NCI-H187 (cell line): Measurements from ENCODE around the gene TSPAN10.

Experiments used
- DNase-seq, 2 experiments: peaks; one replicate each; lab custom pipeline; 2025; lab: John Stamatoyannopoulos, UW

TSPAN10 gene

GRCh38 chr17:81662002-81662401 lies 25.0 kb downstream of the TSPAN10 start:
- DNase-seq = no peak

- no peak for DNase-seq
These were observed 27.1 kb downstream of the TSPAN10 start for GRCh38 chr17:81664051-81664470.

- DNase-seq = no peak
These were observed 28.5 kb downstream of the TSPAN10 start for GRCh38 chr17:81665205-81666091.

- DNase-seq = no peak
These were observed 29.0 kb downstream of the TSPAN10 start for GRCh38 chr17:81666092-81666341.

GRCh38 chr17:81666342-81667191 lies 29.6 kb downstream of the TSPAN10 start, which contains the start of the genes CCDC137 and OXLD1:
Gene CCDC137 (plus strand): TSS chr17:81666737. CDS start chr17:81666767, 30 bp downstream.
Gene OXLD1 (minus strand): TSS chr17:81666605. CDS start chr17:81666577, 28 bp downstream.
- DNase-seq = peak; percentile 73 to 87

GRCh38 chr17:81667754-81668153 lies 30.8 kb downstream of the TSPAN10 start:
- DNase-seq = no peak

GRCh38 chr17:81672504-81672903 lies 35.5 kb downstream of the TSPAN10 start:
- no peak for DNase-seq

GRCh38 chr17:81672954-81673353 lies 36.0 kb downstream of the TSPAN10 start:
- DNase-seq = no peak

GRCh38 chr17:81673561-81674258 lies 36.7 kb downstream of the TSPAN10 start:
- no peak for DNase-seq

GRCh38 chr17:81675515-81676221 lies 38.7 kb downstream of the TSPAN10 start:
- DNase-seq = peak in 1 of 2 experiments; percentile 9

GRCh38 chr17:81676906-81677305 lies 39.9 kb downstream of the TSPAN10 start:
- no peak for DNase-seq

- no peak for DNase-seq
These were observed 43.2 kb downstream of the TSPAN10 start for GRCh38 chr17:81680150-81680549.

GRCh38 chr17:81681672-81682071 lies 44.7 kb downstream of the TSPAN10 start:
- DNase-seq = no peak

- DNase-seq = no peak
These were observed 45.7 kb downstream of the TSPAN10 start for GRCh38 chr17:81682565-81683207.

- DNase-seq = no peak
These were observed 46.2 kb downstream of the TSPAN10 start for GRCh38 chr17:81683208-81683583.

- peak; percentile 97 to 98 for DNase-seq
These were observed 46.8 kb downstream of the TSPAN10 start, which contains the start of the genes ARL16 and HGS for GRCh38 chr17:81683584-81684441. Gene ARL16 (minus strand): TSS chr17:81683797. CDS start chr17:81683753, 44 bp downstream. Gene HGS (plus strand): TSS chr17:81684011. CDS start chr17:81684067, 56 bp downstream.

GRCh38 chr17:81684442-81684911 lies 47.5 kb downstream of the TSPAN10 start:
- no peak for DNase-seq

- DNase-seq = no peak
These were observed 48.1 kb downstream of the TSPAN10 start for GRCh38 chr17:81685108-81685507.

- no peak for DNase-seq
These were observed 49.6 kb downstream of the TSPAN10 start for GRCh38 chr17:81686614-81687013.
